Lower leg skin (tissue), 3 donors: ENCODE data around the gene SLC22A16.

ENCODE experiments used
- CTCF ChIP-seq, 3 donors: fragments of 450-650 bp; IDR thresholded peaks; one replicate each; pipeline ENCODE4 v1.5.1; 2016; ENCODE audit warnings: antibody characterized with exemption in 3 of 3, mild to moderate bottlenecking in 3 of 3, moderate library complexity in 2 of 3
- POLR2A ChIP-seq, 2 donors: fragments of 450-650 bp; IDR thresholded peaks; one replicate each; pipeline ENCODE4 v1.6.1; 2016 to 2017; ENCODE audit warnings: antibody characterized with exemption in 2 of 2, mild to moderate bottlenecking in 1 of 2, moderate library complexity in 1 of 2

GRCh38 chr6:110475066-110475653, 1.3 kb downstream of the SLC22A16 start:
- TF ChIP-seq CTCF (IDR thresholded peaks at IDR 0.05), result no peak
- no peak for TF ChIP-seq POLR2A (IDR thresholded peaks at IDR 0.05)
